Body of pancreas (tissue), 4 donors: Measurements from ENCODE around the gene RSRC1.

Source experiments
- CTCF ChIP-seq, 7 experiments: fragments of 450-650 bp in 4 of 7; fragments of 200-600 bp in 3 of 7; sonication (generic) in 3 of 7; IDR thresholded peaks; one replicate each; pipeline ENCODE4 v1.5.1; 2016 to 2019; ENCODE audit warnings: antibody characterized with exemption in 7 of 7
- POLR2A ChIP-seq, 3 donors: fragments of 450-650 bp; IDR thresholded peaks; one replicate each; pipeline ENCODE4 v1.6.1; 2016; ENCODE audit warnings: antibody characterized with exemption in 3 of 3, mild to moderate bottlenecking in 2 of 3

- TF ChIP-seq CTCF (IDR thresholded peaks at IDR 0.05) (no peak), POLR2A (IDR thresholded peaks at IDR 0.05) (no peak)
These were observed 540 bp upstream of the RSRC1 start for GRCh38 chr3:158109295-158109803.
